Trophoblast cell (in vitro differentiated cells and primary cell): ENCODE results near the gene HSPBP1.

Source experiments
- DNase-seq, 2 donors: peaks; one replicate each; pipeline ENCODE4 v3.0.0-alpha.2; 2016
- H2AFZ ChIP-seq: 2 replicates; pipeline ENCODE4 v1.6.1; 2013; ENCODE audit warnings: low read length, moderate library complexity, mild to moderate bottlenecking; ENCODE audit not compliant: insufficient read depth, poor library complexity
- H2AK5ac ChIP-seq: 2 replicates; pipeline ENCODE4 v1.6.1; 2013; ENCODE audit warnings: mild to moderate bottlenecking, low read length
- H2BK120ac ChIP-seq: 2 replicates; pipeline ENCODE4 v1.6.1; 2013; ENCODE audit warnings: low read length, mild to moderate bottlenecking, moderate library complexity; ENCODE audit not compliant: insufficient read depth, poor library complexity
- H2BK12ac ChIP-seq: 2 replicates; pipeline ENCODE4 v1.6.1; 2013; ENCODE audit warnings: mild to moderate bottlenecking, low read length, moderate library complexity
- H2BK5ac ChIP-seq: 2 replicates; pipeline ENCODE4 v1.6.1; 2013; ENCODE audit warnings: low read length, low read depth, moderate library complexity, mild to moderate bottlenecking; ENCODE audit not compliant: poor library complexity
- H3K14ac ChIP-seq: 2 replicates; pipeline ENCODE4 v1.6.1; 2013; ENCODE audit warnings: mild to moderate bottlenecking, low read length
- H3K18ac ChIP-seq: 2 replicates; pipeline ENCODE4 v1.6.1; 2013; ENCODE audit warnings: mild to moderate bottlenecking, low read length
- H3K23ac ChIP-seq: 2 replicates; pipeline ENCODE4 v1.6.1; 2013; ENCODE audit warnings: low read length
- H3K27ac ChIP-seq: 2 replicates; pipeline ENCODE4 v1.5.1; 2013; ENCODE audit warnings: low read depth, mild to moderate bottlenecking, inconsistent platforms, low read length, moderate library complexity
- H3K27me3 ChIP-seq: 2 replicates; pipeline ENCODE4 v1.6.1; 2013; ENCODE audit warnings: inconsistent platforms, mild to moderate bottlenecking, low read length, moderate library complexity; ENCODE audit not compliant: insufficient read depth
- H3K36me3 ChIP-seq, 2 experiments: 1 replicate in 1 of 2; 2 replicates in 1 of 2; pipeline ENCODE4 v1.6.1; 2013; ENCODE audit warnings: low read length in 2 of 2, mild to moderate bottlenecking in 2 of 2, moderate library complexity in 1 of 2; ENCODE audit not compliant: insufficient read depth in 2 of 2, control insufficient read depth in 1 of 2
- H3K4ac ChIP-seq: 2 replicates; pipeline ENCODE4 v1.6.1; 2013; ENCODE audit warnings: low read depth, mild to moderate bottlenecking, low read length, moderate library complexity
- H3K4me1 ChIP-seq, 2 experiments: 1 replicate in 1 of 2; 2 replicates in 1 of 2; pipeline ENCODE4 v1.6.1; 2013; ENCODE audit warnings: low read length in 2 of 2, mild to moderate bottlenecking in 2 of 2, moderate library complexity in 1 of 2; ENCODE audit not compliant: insufficient read depth in 2 of 2, control insufficient read depth in 1 of 2
- H3K4me2 ChIP-seq: 2 replicates; pipeline ENCODE4 v1.6.1; 2013; ENCODE audit warnings: inconsistent platforms, mild to moderate bottlenecking, low read length, moderate library complexity
- H3K4me3 ChIP-seq: 2 replicates; pipeline ENCODE4 v1.5.1; 2013; ENCODE audit warnings: mild to moderate bottlenecking, low read depth, low read length, inconsistent platforms
- H3K79me1 ChIP-seq: one replicate; pipeline ENCODE4 v1.6.1; 2013; ENCODE audit warnings: low read length
- H3K79me2 ChIP-seq: 2 replicates; pipeline ENCODE4 v1.6.1; 2013; ENCODE audit warnings: low read length, mild to moderate bottlenecking; ENCODE audit not compliant: control insufficient read depth, insufficient read depth, poor library complexity
- H3K9ac ChIP-seq: 2 replicates; pipeline ENCODE4 v1.6.1; 2013; ENCODE audit warnings: mild to moderate bottlenecking, low read length
- H3K9me3 ChIP-seq: 2 replicates; pipeline ENCODE4 v1.6.1; 2013; ENCODE audit warnings: low read depth, mild to moderate bottlenecking, control low read depth, inconsistent platforms, low read length; ENCODE audit not compliant: insufficient read depth
- H4K12ac ChIP-seq: 2 replicates; pipeline ENCODE4 v1.6.1; 2013; ENCODE audit warnings: low read depth, mild to moderate bottlenecking, low read length, moderate library complexity
- H4K8ac ChIP-seq: 2 replicates; pipeline ENCODE4 v1.6.1; 2013; ENCODE audit warnings: low read depth, mild to moderate bottlenecking, low read length, moderate library complexity
- H4K91ac ChIP-seq: one replicate; pipeline ENCODE4 v1.6.1; 2013; ENCODE audit warnings: low read depth, mild to moderate bottlenecking, low read length, moderate library complexity
- WGBS: extraction: QIAGEN DNeasy Blood & Tissue Kit; methylation state at CpG from one replicate; pipeline ENCODE4 v1.1.7; 2013; ENCODE audit warnings: missing lambda C conversion rate; ENCODE audit not compliant: insufficient read length, insufficient coverage; ENCODE audit errors: extremely low coverage; 5-methylcytosine and 5-hydroxymethylcytosine counted together

Gene HSPBP1

GRCh38 chr19:55301459-55302317 lies 21.8 kb upstream of the HSPBP1 start:
- H4K8ac ChIP-seq, result peak overlapping the region; percentile 74
- peaks cover 1% of the 10 kb centered on the region for H3K9me3 ChIP-seq
- H3K79me1 ChIP-seq, result no peaks in the 10 kb centered on the region
- H2BK12ac ChIP-seq, result no peak overlapping the region
- no peak overlapping the region for H3K4me3 ChIP-seq
- no peaks in the 10 kb centered on the region for H3K27me3 ChIP-seq
- no peaks in the 10 kb centered on the region for H3K79me2 ChIP-seq
- H4K91ac ChIP-seq, result peak overlapping the region; percentile 21
- peak overlapping the region; percentile 69 for H3K4me2 ChIP-seq
- H2BK120ac ChIP-seq, result peak overlapping the region; percentile 14
- H2BK5ac ChIP-seq, result no peak overlapping the region
- H3K18ac ChIP-seq, result no peak overlapping the region
- no peak overlapping the region for H3K27ac ChIP-seq
- H2AFZ ChIP-seq, result peak overlapping the region; percentile 38
- peaks cover 14 to 25% of the 10 kb centered on the region in 2 experiments for H3K36me3 ChIP-seq
- WGBS, result no CpG with 5 or more reads among the region's 42 CpGs
- H3K9ac ChIP-seq, result peak overlapping the region; percentile 60
- H2AK5ac ChIP-seq, result no peak overlapping the region
- H3K14ac ChIP-seq, result no peak overlapping the region
- peak; percentile 61 to 80 for DNase-seq
- H4K12ac ChIP-seq, result peak overlapping the region; percentile 57
- no peak overlapping the region for H3K4ac ChIP-seq
- peaks cover 0 to 3% of the 10 kb centered on the region in 2 experiments for H3K4me1 ChIP-seq
- H3K23ac ChIP-seq, result no peak overlapping the region

DNA sequence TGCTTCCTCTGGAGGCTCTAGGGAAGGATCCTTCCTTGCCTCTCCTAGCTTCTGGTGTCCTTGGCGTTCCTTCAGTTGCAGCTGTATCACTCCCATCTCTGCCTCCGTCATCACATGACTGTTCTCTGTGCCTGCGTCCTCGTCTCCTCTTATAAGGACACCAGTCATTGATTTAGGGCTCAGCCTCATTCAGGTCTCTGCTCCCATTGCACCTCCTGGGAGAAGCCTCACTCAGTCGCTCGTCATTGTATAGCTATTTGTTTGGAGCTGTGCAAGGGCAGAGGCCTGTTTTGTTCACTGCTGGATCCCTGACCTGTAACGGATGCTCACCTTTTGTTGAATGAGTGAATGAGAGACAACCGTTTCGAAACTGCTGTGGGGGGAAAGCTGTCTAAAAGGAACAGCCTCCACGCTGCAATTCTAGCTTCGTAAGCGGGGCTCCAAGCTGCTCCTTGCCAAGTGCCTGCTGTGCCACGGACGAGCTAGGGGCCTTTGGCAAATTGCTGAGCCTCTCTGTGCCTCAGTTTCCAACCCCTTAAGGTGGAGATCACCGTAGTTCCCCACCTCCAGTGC lies 21.1 kb upstream of the HSPBP1 start:
- Histone ChIP-seq H3K4me2 (no peak overlapping the region), H3K36me3 (peaks cover 10 to 23% of the 10 kb centered on the region in 2 experiments), H3K27me3 (no peaks in the 10 kb centered on the region), H3K79me1 (no peaks in the 10 kb centered on the region), H4K12ac (peak overlapping the region; percentile 29), H2AK5ac (no peak overlapping the region), H3K4me3 (no peak overlapping the region), H3K18ac (no peak overlapping the region), H3K4ac (no peak overlapping the region), H3K79me2 (no peaks in the 10 kb centered on the region), H3K9me3 (no peaks in the 10 kb centered on the region), H2BK12ac (no peak overlapping the region), H3K23ac (no peak overlapping the region), H2BK120ac (no peak overlapping the region), H2AFZ (no peak overlapping the region), H4K8ac (peak overlapping the region; percentile 74), H3K27ac (no peak overlapping the region), H4K91ac (peak overlapping the region; percentile 3), H3K14ac (no peak overlapping the region), H3K9ac (no peak overlapping the region), H2BK5ac (no peak overlapping the region), H3K4me1 (peaks cover 0 to 3% of the 10 kb centered on the region in 2 experiments)
- no peak for DNase-seq
- no CpG with 5 or more reads among the region's 15 CpGs for WGBS

DNA sequence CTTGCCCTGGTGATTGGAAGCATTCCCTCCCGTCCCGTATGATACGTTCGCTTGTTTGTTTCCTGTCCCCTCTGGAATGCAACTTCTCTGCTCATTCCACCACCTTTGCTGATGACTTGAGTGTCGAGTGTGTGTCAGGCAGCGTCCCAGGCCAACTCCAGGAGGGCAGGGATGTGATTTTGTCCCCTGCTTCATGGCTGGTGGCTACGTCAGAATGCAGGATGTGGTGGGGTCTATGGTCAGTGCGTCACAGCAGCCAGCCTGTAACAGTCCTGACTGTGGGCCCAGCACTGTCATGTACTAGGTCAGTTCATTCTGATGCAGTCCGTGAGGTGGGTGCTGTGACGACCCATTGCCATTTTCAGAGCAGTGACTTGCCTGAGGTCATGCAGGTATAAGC lies 20.1 kb upstream of the HSPBP1 start:
- Histone ChIP-seq H3K27me3 (no peaks in the 10 kb centered on the region), H4K91ac (no peak overlapping the region), H3K9ac (no peak overlapping the region), H3K27ac (no peak overlapping the region), H3K79me2 (no peaks in the 10 kb centered on the region), H3K36me3 (peaks cover 7 to 26% of the 10 kb centered on the region in 2 experiments), H4K12ac (no peak overlapping the region), H2BK120ac (no peak overlapping the region), H3K14ac (no peak overlapping the region), H3K4me2 (no peak overlapping the region), H3K4me3 (no peak overlapping the region), H3K23ac (no peak overlapping the region), H2AFZ (no peak overlapping the region), H3K9me3 (no peaks in the 10 kb centered on the region), H3K4ac (no peak overlapping the region), H2BK12ac (no peak overlapping the region), H2AK5ac (no peak overlapping the region), H2BK5ac (no peak overlapping the region), H3K18ac (no peak overlapping the region), H3K79me1 (no peaks in the 10 kb centered on the region), H3K4me1 (peaks cover 0 to 3% of the 10 kb centered on the region in 2 experiments), H4K8ac (no peak overlapping the region)
- no CpG with 5 or more reads among the region's 10 CpGs for WGBS
- DNase-seq, result no peak

DNA sequence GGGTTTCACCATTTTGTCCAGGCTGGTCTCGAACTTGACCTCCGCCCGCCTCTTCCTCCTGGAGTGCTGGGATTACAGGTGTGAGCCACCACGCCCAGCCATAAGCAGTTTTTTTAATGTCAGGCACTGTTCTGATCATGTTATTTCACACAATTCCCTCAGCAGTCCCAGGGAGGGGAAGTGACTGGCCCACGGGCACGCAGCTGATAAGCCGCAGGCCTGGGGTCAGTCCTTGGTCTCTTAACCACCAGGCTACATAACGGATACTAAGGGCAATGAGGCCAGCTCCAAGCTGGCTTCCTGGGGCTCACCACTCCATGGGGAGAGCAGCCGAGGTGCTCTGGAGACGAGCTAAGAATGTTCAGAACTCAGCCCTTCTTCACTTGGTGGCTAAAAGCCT lies 17.4 kb upstream of the HSPBP1 start:
- H3K27ac ChIP-seq, result no peak overlapping the region
- H2BK12ac ChIP-seq, result no peak overlapping the region
- H3K23ac ChIP-seq, result no peak overlapping the region
- H4K8ac ChIP-seq, result no peak overlapping the region
- peaks cover 0 to 3% of the 10 kb centered on the region in 2 experiments for H3K4me1 ChIP-seq
- H3K4ac ChIP-seq, result no peak overlapping the region
- H4K12ac ChIP-seq, result no peak overlapping the region
- no peak overlapping the region for H3K4me3 ChIP-seq
- no peak overlapping the region for H3K14ac ChIP-seq
- H3K9me3 ChIP-seq, result no peaks in the 10 kb centered on the region
- DNase-seq, result no peak
- no peak overlapping the region for H2BK120ac ChIP-seq
- WGBS, result no CpG with 5 or more reads among the region's 10 CpGs
- H2AFZ ChIP-seq, result no peak overlapping the region
- H4K91ac ChIP-seq, result no peak overlapping the region
- H2BK5ac ChIP-seq, result no peak overlapping the region
- no peaks in the 10 kb centered on the region for H3K79me1 ChIP-seq
- peaks cover 5 to 10% of the 10 kb centered on the region in 2 experiments for H3K36me3 ChIP-seq
- no peak overlapping the region for H3K9ac ChIP-seq
- H2AK5ac ChIP-seq, result no peak overlapping the region
- no peak overlapping the region for H3K18ac ChIP-seq
- H3K79me2 ChIP-seq, result no peaks in the 10 kb centered on the region
- no peak overlapping the region for H3K4me2 ChIP-seq
- no peaks in the 10 kb centered on the region for H3K27me3 ChIP-seq
